AG04449 (cell line): ENCODE data around the gene MT1B.

ENCODE experiments used
- CTCF ChIA-PET: fragments of 350-600 bp; formaldehyde crosslinking; extraction: SDS; loops from one replicate; lab custom pipeline; 2021; ENCODE audit warnings: antibody characterized with exemption; lab: Yijun Ruan, JAX
- POLR2A ChIA-PET: fragments of 400-600, 350-600 bp; formaldehyde crosslinking; extraction: SDS; loops from one replicate; lab custom pipeline; 2020; ENCODE audit warnings: antibody characterized with exemption, inconsistent platforms; lab: Yijun Ruan, JAX
- DNase-seq: peaks from one replicate; pipeline ENCODE4 v3.0.0-alpha.2; 2010; ENCODE audit warnings: low read depth, low spot score
- H3K4me3 ChIP-seq: 2 replicates; pipeline ENCODE4 v1.5.1; 2011; ENCODE audit warnings: low read depth, mild to moderate bottlenecking, control low read depth, low read length
- TF ChIP-seq, protein P1 (sequence below): IDR thresholded peaks from one replicate; pipeline ENCODE4 v1.5.1; 2011; ENCODE audit warnings: mild to moderate bottlenecking, moderate library complexity, low read length, control low read depth, inconsistent platforms; ENCODE audit not compliant: insufficient read depth; ENCODE audit errors: missing control alignments

Gene MT1B

DNA sequence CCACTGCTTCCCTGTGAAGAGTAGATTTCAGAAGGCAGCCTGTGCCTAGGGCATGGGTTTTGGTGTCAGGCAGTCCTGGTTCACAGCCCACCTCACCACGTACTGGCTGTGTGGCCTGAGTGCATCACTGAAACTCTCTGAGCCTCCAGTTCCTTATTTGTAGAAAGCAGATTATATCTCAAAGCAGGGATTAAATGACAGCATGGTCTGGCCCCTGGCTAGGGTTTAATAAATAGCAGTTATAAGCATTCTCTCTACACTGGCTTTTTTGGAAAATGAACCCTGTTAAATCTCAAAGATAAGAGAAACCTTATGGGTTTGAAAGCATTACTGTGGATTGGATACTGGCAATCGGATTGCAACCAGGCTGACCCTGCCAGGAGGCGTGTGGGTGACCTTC is 22.2 kb upstream of the MT1B start:
- DNase-seq: no peak
- TF ChIP-seq, protein P1, sequence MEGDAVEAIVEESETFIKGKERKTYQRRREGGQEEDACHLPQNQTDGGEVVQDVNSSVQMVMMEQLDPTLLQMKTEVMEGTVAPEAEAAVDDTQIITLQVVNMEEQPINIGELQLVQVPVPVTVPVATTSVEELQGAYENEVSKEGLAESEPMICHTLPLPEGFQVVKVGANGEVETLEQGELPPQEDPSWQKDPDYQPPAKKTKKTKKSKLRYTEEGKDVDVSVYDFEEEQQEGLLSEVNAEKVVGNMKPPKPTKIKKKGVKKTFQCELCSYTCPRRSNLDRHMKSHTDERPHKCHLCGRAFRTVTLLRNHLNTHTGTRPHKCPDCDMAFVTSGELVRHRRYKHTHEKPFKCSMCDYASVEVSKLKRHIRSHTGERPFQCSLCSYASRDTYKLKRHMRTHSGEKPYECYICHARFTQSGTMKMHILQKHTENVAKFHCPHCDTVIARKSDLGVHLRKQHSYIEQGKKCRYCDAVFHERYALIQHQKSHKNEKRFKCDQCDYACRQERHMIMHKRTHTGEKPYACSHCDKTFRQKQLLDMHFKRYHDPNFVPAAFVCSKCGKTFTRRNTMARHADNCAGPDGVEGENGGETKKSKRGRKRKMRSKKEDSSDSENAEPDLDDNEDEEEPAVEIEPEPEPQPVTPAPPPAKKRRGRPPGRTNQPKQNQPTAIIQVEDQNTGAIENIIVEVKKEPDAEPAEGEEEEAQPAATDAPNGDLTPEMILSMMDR: no peak
- no peak overlapping the region for H3K4me3 ChIP-seq
- ChIA-PET CTCF (interaction anchor here (1.3 to 1.5 kb wide), 3 partner anchors 12 to 28 kb away, joined by 3 to 4 read pairs (median 4); no protein-coding TSS in a partner anchor), POLR2A (interaction anchor here (9.0 kb wide), 1 partner anchor 19 kb away, joined by 263 read pairs; the partner anchor contains the start of gene MT2A)

DNA sequence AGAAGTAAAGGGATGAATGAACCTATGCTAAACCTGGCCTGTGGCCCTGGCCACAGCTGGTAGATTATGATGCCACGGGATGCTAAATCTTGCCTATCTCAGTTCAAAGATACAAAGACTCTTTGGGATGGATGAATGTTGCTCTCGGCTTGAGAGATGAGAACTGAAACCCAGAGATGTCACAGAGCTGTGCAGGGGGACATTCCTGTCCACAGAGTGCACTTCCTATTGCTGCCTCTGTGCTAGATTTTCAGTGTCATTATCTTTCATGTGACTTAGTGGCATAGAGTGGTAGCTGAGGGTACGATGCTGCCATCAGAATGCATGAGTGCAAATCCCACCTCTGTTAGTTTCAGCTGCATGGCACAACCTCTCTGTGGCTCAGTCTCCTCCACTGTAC is 21.6 kb upstream of the MT1B start:
- H3K4me3 ChIP-seq: no peak overlapping the region
- DNase-seq: no peak
- TF ChIP-seq, protein P1: no peak
- POLR2A ChIA-PET: interaction anchor here (9.0 kb wide), 1 partner anchor 20 kb away, joined by 263 read pairs; the partner anchor contains the start of gene MT2A
- CTCF ChIA-PET: interaction anchor here (1.2 to 1.6 kb wide), 5 partner anchors 11 to 72 kb away, joined by 3 to 5 read pairs (median 3); no protein-coding TSS in a partner anchor

- TF ChIP-seq, protein P1: no peak
- DNase-seq: no peak
- ChIA-PET CTCF (interaction anchor here (1.2 to 1.6 kb wide), 4 partner anchors 10 to 71 kb away, joined by 3 to 5 read pairs (median 3); no protein-coding TSS in a partner anchor), POLR2A (no interaction called here)
- no peak overlapping the region for H3K4me3 ChIP-seq
These were observed 20.5 kb upstream of the MT1B start for GRCh38 chr16:56631197-56631596.

DNA sequence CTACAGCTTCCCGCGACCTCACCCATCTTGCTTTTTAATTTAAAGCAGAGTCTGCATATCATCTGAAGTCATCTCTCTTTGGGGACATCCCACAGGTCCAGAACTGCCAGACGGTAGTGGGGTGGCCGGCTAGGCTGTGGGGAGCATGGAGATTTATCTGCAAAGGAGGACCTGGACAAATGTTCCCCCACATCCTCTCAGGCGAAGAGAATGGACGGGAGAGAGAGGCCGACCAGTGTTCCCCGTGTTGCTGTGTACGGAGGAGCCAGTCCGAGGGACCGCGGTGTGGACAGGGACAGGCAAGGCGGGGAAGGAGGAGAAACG is 19.9 kb upstream of the MT1B start:
- TF ChIP-seq, protein P1: no peak
- no peak for DNase-seq
- CTCF ChIA-PET: no interaction called here
- H3K4me3 ChIP-seq: peak overlapping the region; percentile 45
- POLR2A ChIA-PET: no interaction called here

DNA sequence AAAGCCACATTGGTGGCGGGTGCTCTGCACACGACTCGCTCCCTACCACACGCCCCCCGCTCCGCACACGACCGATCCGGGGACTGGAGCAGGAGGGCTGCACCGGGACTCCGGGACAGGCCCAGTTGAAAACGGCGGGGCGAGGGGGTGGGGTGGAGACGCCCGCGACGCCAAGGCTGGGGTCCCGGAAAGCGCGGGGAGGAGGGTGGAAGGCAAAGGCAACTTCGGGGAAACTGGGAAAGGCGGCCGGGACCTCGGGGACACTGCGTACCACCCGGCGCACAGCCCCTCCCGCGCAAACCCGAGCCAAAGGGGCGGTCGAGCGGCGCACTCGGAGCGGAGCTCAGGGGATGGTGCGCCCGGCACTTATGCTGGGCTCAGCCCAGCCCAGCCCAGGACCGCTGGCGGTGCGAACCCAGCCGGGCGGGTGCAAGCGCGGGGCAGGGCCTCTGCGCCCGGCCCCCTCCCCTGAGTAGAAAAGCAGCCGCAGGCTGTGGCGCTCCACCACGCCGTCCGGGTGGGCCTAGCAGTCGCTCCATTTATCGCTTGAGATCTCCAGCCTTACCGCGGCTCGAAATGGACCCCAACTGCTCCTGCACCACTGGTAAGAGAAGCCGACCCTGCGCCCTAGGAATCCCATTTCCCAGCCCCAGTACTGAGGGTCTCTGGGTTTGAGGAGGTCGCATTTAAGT is 19.4 kb upstream of the MT1B start, which contains the start of gene MT1M:
Gene MT1M (plus strand): TSS at position 504 of the 692 bp plus-strand sequence. CDS start 73 bp downstream, at position 577.
- ChIA-PET POLR2A (no interaction called here), CTCF (no interaction called here)
- H3K4me3 ChIP-seq: peak within 1 kb of the TSS; percentile 45
- no peak for DNase-seq
- TF ChIP-seq, protein P1: no peak

- ChIA-PET POLR2A (no interaction called here), CTCF (no interaction called here)
- DNase-seq: no peak
- TF ChIP-seq, protein P1: no peak
- peak overlapping the region; percentile 45 for H3K4me3 ChIP-seq
These were observed 18.8 kb upstream of the MT1B start for GRCh38 chr16:56632848-56633365.
